GM12878 (cell line): ENCODE data around the gene STK10. TPM values are rescaled to one million over a fixed set of nuclear protein-coding genes. Genes with fewer than 3 reads are reported as not detected.

Experiments used
- BCLAF1 ChIP-seq: fragments of 450-650 bp; IDR thresholded peaks from 2 replicates; pipeline ENCODE4 v1.6.1; 2017; ENCODE audit warnings: antibody characterized with exemption, mild to moderate bottlenecking, moderate library complexity
- BHLHE40 ChIP-seq, 2 experiments: fragments of 450-650 bp in 1 of 2; IDR thresholded peaks; 2 replicates each; pipeline ENCODE4 v1.6.1; 2011 to 2017; ENCODE audit warnings: low read depth in 2 of 2, borderline replicate concordance in 1 of 2, improper control_type of control experiment in 1 of 2, low read length in 1 of 2, mild to moderate bottlenecking in 1 of 2
- FOS ChIP-seq: IDR thresholded peaks from 3 replicates; pipeline ENCODE4 v1.6.1; 2011; ENCODE audit warnings: borderline replicate concordance; ENCODE audit not compliant: insufficient read length; ENCODE audit errors: extremely low read depth
- FOXM1 ChIP-seq: IDR thresholded peaks from 2 replicates; pipeline ENCODE4 v1.6.1; 2012; ENCODE audit warnings: low read depth, mild to moderate bottlenecking, inconsistent platforms, low read length, moderate library complexity
- GABPA ChIP-seq: IDR thresholded peaks from 2 replicates; pipeline ENCODE4 v1.6.1; 2014; ENCODE audit warnings: antibody characterized with exemption, low read depth, mild to moderate bottlenecking, inconsistent platforms
- IRF5 ChIP-seq: fragments of 450-650 bp; IDR thresholded peaks from 2 replicates; pipeline ENCODE4 v1.6.1; 2017; ENCODE audit warnings: borderline replicate concordance
- JUND ChIP-seq: IDR thresholded peaks from 2 replicates; pipeline ENCODE4 v1.6.1; 2012; ENCODE audit warnings: low read depth, mild to moderate bottlenecking, low read length, improper control_type of control experiment, moderate library complexity
- KDM1A ChIP-seq: fragments of 200-600 bp; sonication (generic); IDR thresholded peaks from 2 replicates; pipeline ENCODE4 v1.6.1; 2016; ENCODE audit warnings: borderline replicate concordance
- MTA2 ChIP-seq: fragments of 450-650 bp; IDR thresholded peaks from 2 replicates; pipeline ENCODE4 v1.6.1; 2016; ENCODE audit warnings: low read depth, mild to moderate bottlenecking, moderate library complexity
- NR2C1 ChIP-seq: fragments of 450-650 bp; IDR thresholded peaks from 2 replicates; pipeline ENCODE4 v1.6.1; 2017; ENCODE audit warnings: antibody characterized with exemption, mild to moderate bottlenecking, moderate library complexity
- NR2C2 ChIP-seq: IDR thresholded peaks from 2 replicates; pipeline ENCODE4 v1.6.1; 2011; ENCODE audit warnings: borderline replicate concordance, low read depth; ENCODE audit not compliant: control insufficient read depth, insufficient read length
- POLR2A ChIP-seq: IDR thresholded peaks from 2 replicates; pipeline ENCODE4 v1.6.1; 2011; ENCODE audit warnings: low read depth, mild to moderate bottlenecking, low read length
- SIX5 ChIP-seq: IDR thresholded peaks from 2 replicates; pipeline ENCODE4 v1.6.1; 2011; ENCODE audit warnings: mild to moderate bottlenecking, low read depth, low read length, moderate library complexity; ENCODE audit not compliant: severe bottlenecking
- SP1 ChIP-seq: IDR thresholded peaks from one replicate; pipeline ENCODE4 v1.6.1; 2011; ENCODE audit warnings: low read depth, low read length
- ZBTB40 ChIP-seq: fragments of 450-650 bp; IDR thresholded peaks from 2 replicates; pipeline ENCODE4 v1.6.1; 2016; ENCODE audit warnings: mild to moderate bottlenecking, moderate library complexity, borderline replicate concordance
- ZNF217 ChIP-seq: fragments of 450-650 bp; IDR thresholded peaks from 2 replicates; pipeline ENCODE4 v1.6.1; 2017; ENCODE audit warnings: antibody characterized with exemption, mild to moderate bottlenecking
- polyA plus RNA-seq, 11 experiments: library from polyadenylated mRNA; depleted of rRNA in 4 of 11; unstranded in 6 of 11; stranded (reverse) in 5 of 11; fragments of >200 nt; fragmentation: Nextera tagmentation in 4 of 11; fragmentation: Illumina TruSeq in 1 of 11; extraction: Ambion mirVana in 4 of 11; extraction: Trizol in 1 of 11; gene quantifications; 1 replicate in 1 of 11; 2 replicates in 10 of 11; pipeline versions ENCODE4 v1.2.1 to v1.2.3, GENCODE V29; 2011 to 2016; ENCODE audit warnings: inconsistent platforms in 2 of 11, missing spikeins in 2 of 11, low read depth in 1 of 11
- total RNA-seq, 4 experiments: library from RNA; depleted of rRNA in 3 of 4; stranded (reverse); fragments of >200 nt in 3 of 4; fragmentation: Illumina TruSeq in 1 of 4; extraction: Trizol in 1 of 4; gene quantifications; 2 replicates each; pipeline versions ENCODE4 v1.2.1 to v1.2.3, GENCODE V29; 2013 to 2021
- TF ChIP-seq, protein P1 (sequence below): fragments of 450-650 bp; conservative IDR thresholded peaks from 2 replicates; pipeline ENCODE4 v1.6.1; 2017; ENCODE audit warnings: mild to moderate bottlenecking, moderate library complexity

STK10 gene
- total and polyA plus RNA-seq, 10 of the 15 experiments (the other 5 are each of a cell fraction or from before 2014, with no cell fraction given), result 14.2 to 96.4 (median 50.6) TPM

- TF ChIP-seq BHLHE40 (IDR thresholded peaks at IDR 0.05; ENCODE audit: borderline replicate concordance in 1 of 2, low read depth in 2 of 2, low read length in 1 of 2) (peak; percentile 97 to 98), ZNF217 (peak; percentile 53; the same call in 1 of the 2 replicates), KDM1A (no peak), SIX5 (no peak), BCLAF1 (no peak), FOXM1 (peak; percentile 94), JUND (no peak; the same call in 1 of the 2 replicates), MTA2 (peak; percentile 92), SP1 (peak; percentile 93), IRF5 (no peak; the same call in 1 of the 2 replicates), POLR2A (peak; percentile 78), FOS (no peak), GABPA (no peak), NR2C2 (no peak), NR2C1 (no peak), ZBTB40 (no peak)
- TF ChIP-seq, protein P1, sequence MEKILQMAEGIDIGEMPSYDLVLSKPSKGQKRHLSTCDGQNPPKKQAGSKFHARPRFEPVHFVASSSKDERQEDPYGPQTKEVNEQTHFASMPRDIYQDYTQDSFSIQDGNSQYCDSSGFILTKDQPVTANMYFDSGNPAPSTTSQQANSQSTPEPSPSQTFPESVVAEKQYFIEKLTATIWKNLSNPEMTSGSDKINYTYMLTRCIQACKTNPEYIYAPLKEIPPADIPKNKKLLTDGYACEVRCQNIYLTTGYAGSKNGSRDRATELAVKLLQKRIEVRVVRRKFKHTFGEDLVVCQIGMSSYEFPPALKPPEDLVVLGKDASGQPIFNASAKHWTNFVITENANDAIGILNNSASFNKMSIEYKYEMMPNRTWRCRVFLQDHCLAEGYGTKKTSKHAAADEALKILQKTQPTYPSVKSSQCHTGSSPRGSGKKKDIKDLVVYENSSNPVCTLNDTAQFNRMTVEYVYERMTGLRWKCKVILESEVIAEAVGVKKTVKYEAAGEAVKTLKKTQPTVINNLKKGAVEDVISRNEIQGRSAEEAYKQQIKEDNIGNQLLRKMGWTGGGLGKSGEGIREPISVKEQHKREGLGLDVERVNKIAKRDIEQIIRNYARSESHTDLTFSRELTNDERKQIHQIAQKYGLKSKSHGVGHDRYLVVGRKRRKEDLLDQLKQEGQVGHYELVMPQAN, result no peak
Observed at GRCh38 chr5:172110921-172111851, 76.8 kb downstream of the STK10 start (continued).
